ENCODE measurements around the gene OBP2B. TPM values are rescaled to one million over a fixed set of nuclear protein-coding genes. Genes with fewer than 3 reads are reported as not detected.

The OBP2B gene
- total and polyA plus RNA-seq, 2 experiments from 2014 or later: not detected

- TF ChIP-seq ZNF462 (CRISPR knock-in tag; IDR thresholded peaks at IDR 0.05) (no peak), NANOG (IDR thresholded peaks at IDR 0.05; ENCODE audit: borderline replicate concordance) (no peak), EZH2phosphoT487 (IDR thresholded peaks at IDR 0.05; ENCODE audit: unreplicated experiment) (no peak), CTCF (conservative IDR thresholded peaks at IDR 0.05; ENCODE audit: low read depth in 2 of 2) (no peak)
Measured at GRCh38 chr9:133256686-133257091, 47.6 kb upstream of the OBP2B start (continued).

GRCh38 chr9:133256136-133256461, 47.0 kb upstream of the OBP2B start:
- Mint-ChIP-seq H3K4me3 (no peak overlapping the region), H3K36me3 (ENCODE audit: low read depth) (no peaks in the 10 kb centered on the region), H3K9me3 (no peaks in the 10 kb centered on the region), H3K4me1 (peaks cover 8% of the 10 kb centered on the region), H3K27me3 (ENCODE audit: insufficient read depth, low read depth, poor library complexity) (peaks cover 15% of the 10 kb centered on the region), H3K27ac (no peak overlapping the region)
- H3K27me3 ChIP-seq (ENCODE audit: insufficient read depth): no peaks in the 10 kb centered on the region
- no peaks in the 10 kb centered on the region for H4K20me1 ChIP-seq (replicated peaks; ENCODE audit: insufficient read depth)
- no peaks in the 10 kb centered on the region; the same call in 1 of the 2 replicates for H3K4me1 ChIP-seq (ENCODE audit: insufficient read depth)
- no peak overlapping the region for H2AFZ ChIP-seq
- ATAC-seq (no peak), DNase-seq (ENCODE audit: low spot score) (no peak)
- H3K36me3 ChIP-seq (ENCODE audit: insufficient read depth): no peaks in the 10 kb centered on the region
- no peaks in the 10 kb centered on the region for H3K79me2 ChIP-seq (replicated peaks; ENCODE audit: insufficient read depth)
- no peak overlapping the region for H3K4me3 ChIP-seq
- H3K9me2 ChIP-seq (ENCODE audit: insufficient read depth): no peaks in the 10 kb centered on the region
- no peak overlapping the region for H3K27ac ChIP-seq (ENCODE audit: low read depth)
- no peak overlapping the region for H3K4me2 ChIP-seq
- no peaks in the 10 kb centered on the region for H3F3A ChIP-seq (replicated peaks; ENCODE audit: low read depth)
- TF ChIP-seq POLR2AphosphoS5 (IDR thresholded peaks at IDR 0.05; ENCODE audit: low read depth) (no peak), NANOG (IDR thresholded peaks at IDR 0.05; ENCODE audit: borderline replicate concordance) (no peak), ZNF462 (CRISPR knock-in tag; IDR thresholded peaks at IDR 0.05) (no peak), STAT1 (IDR thresholded peaks at IDR 0.05; ENCODE audit: unreplicated experiment) (no peak), EZH2 (IDR thresholded peaks at IDR 0.05; ENCODE audit: low read depth, unreplicated experiment) (no peak)

Data from GM23338 (cell line).